CD14-positive monocyte (primary cell): Measurements from ENCODE around the gene KRTAP5-6. TPM values are rescaled to one million over a fixed set of nuclear protein-coding genes. Genes with fewer than 3 reads are reported as not detected.

Experiments
- DNase-seq, 3 donors: peaks; one replicate each; pipeline ENCODE4 v3.0.0-alpha.2; 2011 to 2022
- H2AFZ ChIP-seq: 2 replicates; pipeline ENCODE4 v1.6.0; 2012; ENCODE audit warnings: mild to moderate bottlenecking, low read depth, low read length, inconsistent platforms; ENCODE audit not compliant: insufficient read depth, poor library complexity, severe bottlenecking
- H3K27ac ChIP-seq, 2 donors: 1 replicate in 1 of 2; 2 replicates in 1 of 2; pipeline ENCODE4 v1.5.1; 2012 to 2013; ENCODE audit warnings: low read length in 2 of 2, control low read depth in 1 of 2, inconsistent platforms in 1 of 2, low read depth in 1 of 2, mild to moderate bottlenecking in 1 of 2
- H3K27me3 ChIP-seq, 2 donors: one replicate each; pipeline versions ENCODE4 v1.6.0 to v1.6.1; 2011 to 2013; ENCODE audit warnings: low read length in 2 of 2; ENCODE audit not compliant: control insufficient read depth in 2 of 2, insufficient read depth in 2 of 2
- H3K36me3 ChIP-seq, 2 donors: replicated peaks in 1 of 2; 1 replicate in 1 of 2; 2 replicates in 1 of 2; pipeline versions ENCODE4 v1.5.1 to v1.6.1; 2012 to 2013; ENCODE audit warnings: low read length in 2 of 2, control low read depth in 1 of 2, inconsistent platforms in 1 of 2, mild to moderate bottlenecking in 1 of 2; ENCODE audit not compliant: insufficient read depth in 2 of 2, control insufficient read depth in 1 of 2
- H3K4me1 ChIP-seq, 2 donors: 1 replicate in 1 of 2; 2 replicates in 1 of 2; pipeline versions ENCODE4 v1.5.1 to v1.6.1; 2012 to 2013; ENCODE audit warnings: low read length in 2 of 2, control low read depth in 1 of 2, inconsistent platforms in 1 of 2, mild to moderate bottlenecking in 1 of 2, moderate library complexity in 1 of 2; ENCODE audit not compliant: insufficient read depth in 2 of 2, control insufficient read depth in 1 of 2
- H3K4me2 ChIP-seq: replicated peaks from 2 replicates; pipeline ENCODE3; 2012; ENCODE audit warnings: low read length, moderate library complexity, mild to moderate bottlenecking; ENCODE audit not compliant: poor library complexity, severe bottlenecking; ENCODE audit errors: extremely low read depth
- H3K4me3 ChIP-seq, 3 experiments: fragments of 200-600 bp in 1 of 3; sonication (generic) in 1 of 3; replicated peaks in 1 of 3; 1 replicate in 2 of 3; 2 replicates in 1 of 3; pipeline ENCODE4 v1.5.1; 2011 to 2013; ENCODE audit warnings: low read length in 3 of 3, mild to moderate bottlenecking in 3 of 3, control low read depth in 2 of 3, low read depth in 2 of 3, inconsistent platforms in 1 of 3, moderate library complexity in 1 of 3
- H3K79me2 ChIP-seq: 2 replicates; pipeline ENCODE4 v1.6.0; 2012; ENCODE audit warnings: mild to moderate bottlenecking, control low read depth, inconsistent platforms, low read length, moderate library complexity; ENCODE audit not compliant: insufficient read depth
- H3K9ac ChIP-seq: 2 replicates; pipeline ENCODE4 v1.6.0; 2017; ENCODE audit warnings: low read length, mild to moderate bottlenecking; ENCODE audit not compliant: insufficient read depth, poor library complexity, severe bottlenecking
- H3K9me3 ChIP-seq, 2 donors: replicated peaks in 1 of 2; 1 replicate in 1 of 2; 2 replicates in 1 of 2; pipeline versions ENCODE4 v1.5.1 to v1.6.1; 2012 to 2013; ENCODE audit warnings: low read length in 2 of 2, control low read depth in 1 of 2; ENCODE audit not compliant: control insufficient read depth in 1 of 2, insufficient read depth in 1 of 2
- H4K20me1 ChIP-seq: 2 replicates; pipeline ENCODE4 v1.6.0; 2012; ENCODE audit warnings: mild to moderate bottlenecking, low read length, control low read depth, moderate library complexity; ENCODE audit not compliant: insufficient read depth
- H3K27ac Mint-ChIP-seq, 7 donors: one replicate each; pipeline ENCODE4 v1.8.0; 2020; ENCODE audit warnings: mild to moderate bottlenecking in 7 of 7, mixed read lengths in 7 of 7, moderate library complexity in 6 of 7, inconsistent platforms in 2 of 7
- H3K27me3 Mint-ChIP-seq, 3 donors: one replicate each; pipeline ENCODE4 v1.8.0; 2021 to 2022; ENCODE audit warnings: low read depth in 3 of 3, mild to moderate bottlenecking in 3 of 3, mixed read lengths in 3 of 3, moderate library complexity in 3 of 3, inconsistent platforms in 1 of 3
- H3K36me3 Mint-ChIP-seq, 2 donors: one replicate each; pipeline ENCODE4 v1.8.0; 2020; ENCODE audit warnings: mixed read lengths in 2 of 2, inconsistent platforms in 1 of 2, mild to moderate bottlenecking in 1 of 2
- H3K4me1 Mint-ChIP-seq: one replicate; pipeline ENCODE4 v1.8.0; 2020; ENCODE audit warnings: mild to moderate bottlenecking, mixed read lengths
- H3K4me3 Mint-ChIP-seq, 2 donors: one replicate each; pipeline ENCODE4 v1.8.0; 2020; ENCODE audit warnings: mild to moderate bottlenecking in 2 of 2, mixed read lengths in 2 of 2, moderate library complexity in 1 of 2
- H3K9me3 Mint-ChIP-seq, 7 donors: one replicate each; pipeline ENCODE4 v1.8.0; 2020 to 2022; ENCODE audit warnings: mixed read lengths in 7 of 7, mild to moderate bottlenecking in 6 of 7, moderate library complexity in 6 of 7, inconsistent platforms in 2 of 7
- CTCF ChIP-seq: fragments of 200-600 bp; IDR thresholded peaks from one replicate; pipeline ENCODE4 v1.8.0; 2022; ENCODE audit warnings: antibody characterized with exemption, mild to moderate bottlenecking
- WGBS: methylation state at CpG from one replicate; pipeline ENCODE4 v1.1.5; 2013; ENCODE audit warnings: missing lambda C conversion rate; ENCODE audit not compliant: insufficient coverage; 5-methylcytosine and 5-hydroxymethylcytosine counted together
- intact Hi-C, 2 donors: fragments of 100-400 bp; cut with micrococcal nuclease; formaldehyde crosslinking; loops; one replicate each; pipeline versions ENCODE4 v1.15.0 to v1.15.1; 2023
- polyA plus RNA-seq, 3 donors: library from polyadenylated mRNA; depleted of rRNA in 1 of 3; unstranded in 2 of 3; stranded (reverse) in 1 of 3; fragments of 300-500 nt in 2 of 3; fragments of >200 nt in 1 of 3; fragmentation: Illumina TruSeq in 2 of 3; gene quantifications; 1 replicate in 2 of 3; 2 replicates in 1 of 3; pipeline ENCODE4 v1.2.3, GENCODE V29; 2012 to 2021

KRTAP5-6 gene
- polyA plus RNA-seq, 3 donors, result not detected

GRCh38 chr11:1740786-1741530 is 44.0 kb downstream of the KRTAP5-6 start:
- H3K27me3 ChIP-seq, result peaks cover 5 to 46% of the 10 kb centered on the region in 2 donors
- H3K79me2 ChIP-seq, result no peaks in the 10 kb centered on the region
- WGBS, result 94% methylated on average over 5 of the region's 8 CpGs
- no peak for TF ChIP-seq CTCF
- Mint-ChIP-seq H3K4me3 (no peak overlapping the region), H3K27me3 (peaks cover 34 to 41% (median 36%) of the 10 kb centered on the region in 3 donors), H3K4me1 (peaks cover 2% of the 10 kb centered on the region), H3K9me3 (peaks cover 12 to 27% (median 23%) of the 10 kb centered on the region in 7 donors), H3K36me3 (peaks cover 3 to 11% of the 10 kb centered on the region in 2 donors), H3K27ac (no peak overlapping the region)
- no peak overlapping the region for H2AFZ ChIP-seq
- H3K4me1 ChIP-seq, result peaks cover 0 to 2% of the 10 kb centered on the region in 2 donors
- H4K20me1 ChIP-seq, result no peaks in the 10 kb centered on the region
- H3K9ac ChIP-seq, result no peak overlapping the region
- DNase-seq, result no peak
- no peak overlapping the region for H3K4me2 ChIP-seq
- no peaks in the 10 kb centered on the region for H3K36me3 ChIP-seq
- intact Hi-C loops, result loop anchor here in 1 of 2 donors (5.0 kb wide), 1 partner anchor 91 kb away; the partner anchor contains the start of gene SYT8
- H3K4me3 ChIP-seq, result no peak overlapping the region
- no peak overlapping the region for H3K27ac ChIP-seq
- peaks cover 18 to 25% of the 10 kb centered on the region in 2 donors for H3K9me3 ChIP-seq

GRCh38 chr11:1741741-1742140 is 44.7 kb downstream of the KRTAP5-6 start:
- Histone ChIP-seq H3K9me3 (peaks cover 10 to 17% of the 10 kb centered on the region in 2 donors), H3K4me2 (no peak overlapping the region), H3K27ac (no peak overlapping the region), H3K9ac (no peak overlapping the region), H3K36me3 (no peaks in the 10 kb centered on the region), H2AFZ (no peak overlapping the region), H3K4me1 (peaks cover 6 to 10% of the 10 kb centered on the region in 2 donors), H4K20me1 (peaks cover 4% of the 10 kb centered on the region), H3K79me2 (no peaks in the 10 kb centered on the region), H3K27me3 (peaks cover 5 to 38% of the 10 kb centered on the region in 2 donors), H3K4me3 (no peak overlapping the region)
- no peak for DNase-seq
- H3K9me3 Mint-ChIP-seq, result peaks cover 8 to 21% (median 15%) of the 10 kb centered on the region in 7 donors
- H3K27me3 Mint-ChIP-seq, result peaks cover 29 to 36% (median 35%) of the 10 kb centered on the region in 3 donors
- H3K4me3 Mint-ChIP-seq, result no peak overlapping the region
- H3K4me1 Mint-ChIP-seq, result peaks cover 8% of the 10 kb centered on the region
- no peak overlapping the region for H3K27ac Mint-ChIP-seq
- WGBS, result 60% methylated on average over 1 of the region's 4 CpGs
- intact Hi-C loops, result loop anchor here in 1 of 2 donors (5.0 kb wide), 1 partner anchor 91 kb away; the partner anchor contains the start of gene SYT8
- TF ChIP-seq CTCF, result no peak
- peaks cover 0 to 15% of the 10 kb centered on the region in 2 donors for H3K36me3 Mint-ChIP-seq
